Measurements from ENCODE around the gene RNU1-1. TPM values are rescaled to one million over a fixed set of nuclear protein-coding genes. Genes with fewer than 3 reads are reported as not detected.
"Not testable (repeated sequence)": the region's sequence is repeated elsewhere in the genome, so short reads cannot be mapped to it uniquely, and the experiment has no call there.

The RNU1-1 gene
- total and polyA plus RNA-seq, 2 donors (not counting 1 experiment from before 2014, with no cell fraction given), result 4,377 TPM; not detected in 1

- peak; percentile 93 for DNase-seq
- H3K9me3 Mint-ChIP-seq (ENCODE audit: insufficient read depth); H3K27me3 Mint-ChIP-seq; H3K9ac ChIP-seq (ENCODE audit: low read length); H3K27me3 ChIP-seq (replicated peaks in 1 of 4; ENCODE audit: control extremely low read depth in 1 of 4, control insufficient read depth in 3 of 4, insufficient read depth in 4 of 4, low read length in 3 of 4); H3K79me2 ChIP-seq (ENCODE audit: control insufficient read depth, insufficient read depth, low read length); H3K36me3 ChIP-seq (replicated peaks in 1 of 2; ENCODE audit: control extremely low read depth in 1 of 2, control insufficient read depth in 1 of 2, extremely low read depth in 1 of 2, insufficient read depth in 2 of 2, low read length in 1 of 2); CTCF ChIA-PET; H3K4me1 Mint-ChIP-seq; H3K9me3 ChIP-seq (ENCODE audit: control extremely low read depth in 1 of 3, control insufficient read depth in 2 of 3, insufficient read depth in 1 of 3, low read length in 2 of 3); H3K27ac Mint-ChIP-seq; H2AFZ ChIP-seq (ENCODE audit: insufficient read depth, low read depth, low read length, poor library complexity, severe bottlenecking); H3K4me3 Mint-ChIP-seq; H4K20me1 ChIP-seq (ENCODE audit: control insufficient read depth, insufficient read depth, low read length, poor library complexity, severe bottlenecking): not testable (repeated sequence)
- Histone ChIP-seq H3K4me1 (ENCODE audit: control insufficient read depth in 2 of 2, insufficient read depth in 2 of 2, low read length in 2 of 2) (peaks cover 0 to 12% of the 10 kb centered on the region in 2 donors), H3K4me3 (ENCODE audit: control extremely low read depth in 1 of 5, extremely low read depth in 1 of 5, insufficient read depth in 1 of 5, low read depth in 2 of 5, low read length in 4 of 5) (peak overlapping the region in 1 of 5 experiments; percentile 26), H3K27ac (ENCODE audit: low read length in 2 of 2) (peak overlapping the region; percentile 48 to 92), H3K4me2 (replicated peaks; ENCODE audit: low read depth, low read length, poor library complexity, severe bottlenecking) (peak overlapping the region; percentile 41)
- intact Hi-C loops (cut with micrococcal nuclease), result loop anchor here (1.0 kb wide), 1 partner anchor 14 kb away; no protein-coding TSS in a partner anchor
- POLR2A ChIA-PET, result interaction anchor here (0.6 to 1.4 kb wide), 11 partner anchors 14 to 447 kb away, joined by 3 to 9 read pairs (median 5); partner anchors contain the start of genes NECAP2 and RNU1-2
- peak; percentile 98 for ATAC-seq (ENCODE audit: low read depth)
- WGBS (ENCODE audit: insufficient coverage), result 11% methylated on average over 8 of the region's 26 CpGs
Observed at GRCh38 chr1:16513412-16514106, 526 bp downstream of the RNU1-1 start.

GRCh38 chr1:16512624-16513411, 1.3 kb downstream of the RNU1-1 start:
- intact Hi-C loops (cut with micrococcal nuclease), result loop anchor here (1.0 kb wide), 1 partner anchor 14 kb away; no protein-coding TSS in a partner anchor
- 96% methylated on average over 4 of the region's 15 CpGs for WGBS (ENCODE audit: insufficient coverage)
- H3K27me3 ChIP-seq (replicated peaks in 1 of 4; ENCODE audit: control extremely low read depth in 1 of 4, control insufficient read depth in 3 of 4, insufficient read depth in 4 of 4, low read length in 3 of 4); H3K4me1 Mint-ChIP-seq; H3K27ac Mint-ChIP-seq; H3K4me3 Mint-ChIP-seq; H3K36me3 ChIP-seq (replicated peaks in 1 of 2; ENCODE audit: control extremely low read depth in 1 of 2, control insufficient read depth in 1 of 2, extremely low read depth in 1 of 2, insufficient read depth in 2 of 2, low read length in 1 of 2); DNase-seq; H3K9me3 Mint-ChIP-seq (ENCODE audit: insufficient read depth); H3K4me2 ChIP-seq (replicated peaks; ENCODE audit: low read depth, low read length, poor library complexity, severe bottlenecking); ATAC-seq (ENCODE audit: low read depth); H3K27me3 Mint-ChIP-seq; H3K27ac ChIP-seq (ENCODE audit: low read length in 2 of 2); H2AFZ ChIP-seq (ENCODE audit: insufficient read depth, low read depth, low read length, poor library complexity, severe bottlenecking); H3K9me3 ChIP-seq (ENCODE audit: control extremely low read depth in 1 of 3, control insufficient read depth in 2 of 3, insufficient read depth in 1 of 3, low read length in 2 of 3); H4K20me1 ChIP-seq (ENCODE audit: control insufficient read depth, insufficient read depth, low read length, poor library complexity, severe bottlenecking); CTCF ChIA-PET; H3K79me2 ChIP-seq (ENCODE audit: control insufficient read depth, insufficient read depth, low read length); H3K4me3 ChIP-seq (ENCODE audit: control extremely low read depth in 1 of 5, extremely low read depth in 1 of 5, insufficient read depth in 1 of 5, low read depth in 2 of 5, low read length in 4 of 5); H3K9ac ChIP-seq (ENCODE audit: low read length): not testable (repeated sequence)
- POLR2A ChIA-PET, result interaction anchor here (0.7 to 1.3 kb wide), 2 partner anchors 72 to 150 kb away, joined by 4 to 9 read pairs; partner anchors contain the start of gene NECAP2
- H3K4me1 ChIP-seq (ENCODE audit: control insufficient read depth in 2 of 2, insufficient read depth in 2 of 2, low read length in 2 of 2), result peaks cover 0 to 12% of the 10 kb centered on the region in 2 donors

- DNase-seq; H3K79me2 ChIP-seq (ENCODE audit: control insufficient read depth, insufficient read depth, low read length); H3K9me3 Mint-ChIP-seq (ENCODE audit: insufficient read depth); H3K27me3 Mint-ChIP-seq; H3K4me3 ChIP-seq (ENCODE audit: control extremely low read depth in 1 of 5, extremely low read depth in 1 of 5, insufficient read depth in 1 of 5, low read depth in 2 of 5, low read length in 4 of 5); H3K4me3 Mint-ChIP-seq; H3K4me1 Mint-ChIP-seq; H3K27ac ChIP-seq (ENCODE audit: low read length in 2 of 2); H2AFZ ChIP-seq (ENCODE audit: insufficient read depth, low read depth, low read length, poor library complexity, severe bottlenecking); H3K4me2 ChIP-seq (replicated peaks; ENCODE audit: low read depth, low read length, poor library complexity, severe bottlenecking); H3K27ac Mint-ChIP-seq; intact Hi-C loops (cut with micrococcal nuclease); H3K36me3 ChIP-seq (replicated peaks in 1 of 2; ENCODE audit: control extremely low read depth in 1 of 2, control insufficient read depth in 1 of 2, extremely low read depth in 1 of 2, insufficient read depth in 2 of 2, low read length in 1 of 2); H3K9ac ChIP-seq (ENCODE audit: low read length); H3K9me3 ChIP-seq (ENCODE audit: control extremely low read depth in 1 of 3, control insufficient read depth in 2 of 3, insufficient read depth in 1 of 3, low read length in 2 of 3); H4K20me1 ChIP-seq (ENCODE audit: control insufficient read depth, insufficient read depth, low read length, poor library complexity, severe bottlenecking); CTCF ChIA-PET; ATAC-seq (ENCODE audit: low read depth); H3K27me3 ChIP-seq (replicated peaks in 1 of 4; ENCODE audit: control extremely low read depth in 1 of 4, control insufficient read depth in 3 of 4, insufficient read depth in 4 of 4, low read length in 3 of 4); POLR2A ChIA-PET: not testable (repeated sequence)
- no CpG with 5 or more reads among the region's 1 CpG for WGBS (ENCODE audit: insufficient coverage)
- H3K4me1 ChIP-seq (ENCODE audit: control insufficient read depth in 2 of 2, insufficient read depth in 2 of 2, low read length in 2 of 2), result peaks cover 0 to 12% of the 10 kb centered on the region in 2 donors
Observed at GRCh38 chr1:16511926-16512325, 2.2 kb downstream of the RNU1-1 start.
